A673 (cell line): ENCODE data around the gene HECW1. TPM values are rescaled to one million over a fixed set of nuclear protein-coding genes. Genes with fewer than 3 reads are reported as not detected.

Experiments used
- BruUV-seq: library from RNA; stranded (reverse); fragments of 400-500 nt; replicated peaks from 2 replicates; lab custom pipeline; 2021; lab: Mats Ljungman, UMichigan
- CTCF ChIA-PET: fragments of 300-600 bp; sonication (Branson Sonifier 250); formaldehyde crosslinking; loops from one replicate; lab custom pipeline; 2022; ENCODE audit warnings: antibody characterized with exemption; lab: Charles Lee
- POLR2A ChIA-PET: fragments of 300-600 bp; sonication (Branson Sonifier 250); formaldehyde crosslinking; loops from one replicate; lab custom pipeline; 2022; ENCODE audit warnings: antibody characterized with exemption; ENCODE audit not compliant: low non-redundant PET; lab: Charles Lee
- DNase-seq: peaks from one replicate; pipeline ENCODE4 v3.0.0-alpha.2; 2015; ENCODE audit warnings: low spot score
- H3K27ac ChIP-seq: fragments of 200-600 bp; sonication (generic); 2 replicates; pipeline ENCODE4 v1.5.1; 2016; ENCODE audit warnings: mixed run types, low read depth, mild to moderate bottlenecking, mixed read lengths, antibody characterized with exemption, low read length; ENCODE audit not compliant: poor library complexity, severe bottlenecking
- H3K27me3 ChIP-seq: fragments of 200-600 bp; sonication (generic); replicated peaks from 2 replicates; pipeline ENCODE4 v1.6.1; 2017; ENCODE audit warnings: mixed run types, low read depth, mild to moderate bottlenecking, mixed read lengths, antibody characterized with exemption, low read length; ENCODE audit not compliant: insufficient read depth, poor library complexity
- H3K36me3 ChIP-seq: fragments of 200-600 bp; sonication (generic); 2 replicates; pipeline ENCODE4 v1.6.1; 2016; ENCODE audit warnings: mixed run types, mild to moderate bottlenecking, mixed read lengths, antibody characterized with exemption, low read length; ENCODE audit not compliant: insufficient read depth, poor library complexity, severe bottlenecking
- H3K4me1 ChIP-seq: fragments of 200-600 bp; sonication (generic); 2 replicates; pipeline ENCODE4 v1.6.1; 2017; ENCODE audit warnings: mixed run types, mild to moderate bottlenecking, mixed read lengths, antibody characterized with exemption, low read length; ENCODE audit not compliant: insufficient read depth, poor library complexity, severe bottlenecking
- H3K4me3 ChIP-seq: fragments of 200-600 bp; sonication (generic); 2 replicates; pipeline ENCODE4 v1.5.1; 2016; ENCODE audit warnings: low read depth, mixed run types, mild to moderate bottlenecking, mixed read lengths, low read length; ENCODE audit not compliant: poor library complexity, severe bottlenecking
- H3K9me3 ChIP-seq: fragments of 200-600 bp; sonication (generic); 2 replicates; pipeline ENCODE4 v1.6.1; 2016; ENCODE audit warnings: mixed run types, low read depth, mild to moderate bottlenecking, mixed read lengths, antibody characterized with exemption, low read length; ENCODE audit not compliant: poor library complexity, severe bottlenecking
- EZH2 ChIP-seq: fragments of 200-600 bp; sonication (generic); IDR thresholded peaks from 2 replicates; pipeline ENCODE4 v1.6.1; 2017; ENCODE audit warnings: borderline replicate concordance, low read depth, mild to moderate bottlenecking, mixed read lengths, antibody characterized with exemption, low read length; ENCODE audit not compliant: poor library complexity, severe bottlenecking
- intact Hi-C: fragments of 100-400 bp; cut with micrococcal nuclease; formaldehyde crosslinking; loops from one replicate; pipeline ENCODE4 v1.10.0; 2022; ENCODE audit not compliant: unreplicated experiment
- total RNA-seq: library from RNA; stranded (reverse); gene quantifications from 2 replicates; pipeline ENCODE4 v1.2.3, GENCODE V29; 2021
- TF ChIP-seq, protein P1 (sequence below): fragments of 300-800, 200-600 bp; sonication (generic); conservative IDR thresholded peaks from 2 replicates; pipeline ENCODE4 v1.5.1; 2017; ENCODE audit warnings: low read depth, mild to moderate bottlenecking, antibody characterized with exemption, low read length, moderate library complexity, mixed read lengths

HECW1 gene
- total RNA-seq, 1 experiment from 2014 or later = 0.39 TPM

DNA sequence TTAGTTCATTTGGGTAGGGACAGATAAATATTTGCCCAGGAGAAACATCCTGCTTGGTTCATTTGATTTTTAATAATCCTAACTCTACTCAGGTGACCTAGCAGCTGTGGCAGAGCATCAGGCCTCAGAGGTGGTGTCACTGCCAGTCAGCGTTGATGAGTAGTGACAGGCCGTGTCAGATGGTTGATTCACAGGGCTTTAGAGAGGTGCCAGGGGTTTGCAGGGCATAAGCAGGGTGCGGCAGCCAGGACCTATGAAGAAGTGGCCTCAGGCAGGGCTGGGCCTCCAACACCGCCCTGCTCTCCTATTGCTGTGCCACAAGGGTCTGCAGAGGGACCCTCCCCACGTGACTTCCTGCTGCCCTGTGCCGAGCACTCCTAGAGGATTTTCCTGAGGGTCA is 128.1 kb downstream of the HECW1 start:
- POLR2A ChIA-PET = no interaction called here
- peaks cover 8% of the 10 kb centered on the region for H3K4me1 ChIP-seq
- H3K27me3 ChIP-seq = no peaks in the 10 kb centered on the region
- no peak overlapping the region for H3K4me3 ChIP-seq
- H3K27ac ChIP-seq = no peak overlapping the region
- CTCF ChIA-PET = no interaction called here
- no peaks in the 10 kb centered on the region for H3K36me3 ChIP-seq
- TF ChIP-seq, protein P1, sequence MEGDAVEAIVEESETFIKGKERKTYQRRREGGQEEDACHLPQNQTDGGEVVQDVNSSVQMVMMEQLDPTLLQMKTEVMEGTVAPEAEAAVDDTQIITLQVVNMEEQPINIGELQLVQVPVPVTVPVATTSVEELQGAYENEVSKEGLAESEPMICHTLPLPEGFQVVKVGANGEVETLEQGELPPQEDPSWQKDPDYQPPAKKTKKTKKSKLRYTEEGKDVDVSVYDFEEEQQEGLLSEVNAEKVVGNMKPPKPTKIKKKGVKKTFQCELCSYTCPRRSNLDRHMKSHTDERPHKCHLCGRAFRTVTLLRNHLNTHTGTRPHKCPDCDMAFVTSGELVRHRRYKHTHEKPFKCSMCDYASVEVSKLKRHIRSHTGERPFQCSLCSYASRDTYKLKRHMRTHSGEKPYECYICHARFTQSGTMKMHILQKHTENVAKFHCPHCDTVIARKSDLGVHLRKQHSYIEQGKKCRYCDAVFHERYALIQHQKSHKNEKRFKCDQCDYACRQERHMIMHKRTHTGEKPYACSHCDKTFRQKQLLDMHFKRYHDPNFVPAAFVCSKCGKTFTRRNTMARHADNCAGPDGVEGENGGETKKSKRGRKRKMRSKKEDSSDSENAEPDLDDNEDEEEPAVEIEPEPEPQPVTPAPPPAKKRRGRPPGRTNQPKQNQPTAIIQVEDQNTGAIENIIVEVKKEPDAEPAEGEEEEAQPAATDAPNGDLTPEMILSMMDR = no peak
- no peak for TF ChIP-seq EZH2
- BruUV-seq = no TSS peak
- intact Hi-C loops = no loop called here
- no peak for DNase-seq
- no peaks in the 10 kb centered on the region for H3K9me3 ChIP-seq

DNA sequence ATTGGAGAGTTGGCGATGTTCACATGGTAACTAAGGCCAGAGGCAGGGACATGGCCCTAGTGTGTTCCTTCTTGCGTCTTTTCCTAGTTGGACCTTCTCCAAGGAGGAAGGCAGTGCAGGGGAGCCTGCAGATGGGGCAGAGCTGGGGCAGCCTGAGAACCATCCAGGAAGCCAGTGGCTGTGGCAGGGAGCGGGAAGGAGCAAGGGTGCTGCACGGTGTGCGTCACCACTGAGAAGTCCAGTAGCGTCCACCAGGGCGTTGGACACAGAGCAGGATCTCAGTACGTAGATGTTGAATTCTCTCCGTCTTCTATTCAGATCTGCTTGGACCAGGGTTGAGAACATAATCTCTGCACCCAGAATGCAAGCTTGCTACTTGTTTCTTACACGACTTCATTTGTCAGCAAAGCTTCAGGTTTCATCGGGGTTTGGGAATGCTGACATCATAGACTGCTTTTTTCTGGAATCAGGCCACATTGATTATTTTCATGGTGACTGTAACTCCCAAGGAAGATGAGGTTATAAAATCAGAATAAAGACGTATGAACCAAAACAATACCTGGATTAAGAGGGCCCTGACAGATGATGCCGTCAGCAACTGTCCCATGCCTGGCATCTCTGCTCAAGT is 130.3 kb downstream of the HECW1 start:
- no TSS peak for BruUV-seq
- no peaks in the 10 kb centered on the region for H3K27me3 ChIP-seq
- DNase-seq = no peak
- H3K4me3 ChIP-seq = no peak overlapping the region
- intact Hi-C loops = no loop called here
- ChIA-PET POLR2A (no interaction called here), CTCF (no interaction called here)
- no peaks in the 10 kb centered on the region for H3K9me3 ChIP-seq
- H3K36me3 ChIP-seq = no peaks in the 10 kb centered on the region
- peaks cover 8% of the 10 kb centered on the region for H3K4me1 ChIP-seq
- no peak for TF ChIP-seq EZH2
- TF ChIP-seq, protein P1 = no peak
- no peak overlapping the region for H3K27ac ChIP-seq

DNA sequence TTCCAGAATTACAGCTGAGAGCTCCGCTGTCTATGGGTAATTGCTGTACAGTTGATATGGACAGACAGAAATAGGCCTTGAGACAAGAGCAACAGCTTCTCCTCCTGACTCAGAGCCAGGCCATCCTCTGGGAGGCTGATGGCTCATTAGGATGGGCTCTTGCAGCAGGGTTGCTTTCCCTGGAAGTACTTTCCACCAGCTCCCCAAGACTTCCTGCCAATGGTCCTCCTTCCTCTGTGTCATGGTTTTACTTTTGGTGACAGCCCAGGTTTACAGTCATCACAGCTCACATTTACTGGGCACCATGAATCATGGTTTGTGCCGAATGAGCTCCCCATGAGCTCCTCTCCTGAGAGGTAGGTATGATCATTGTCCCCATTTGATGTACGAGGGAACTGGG is 131.8 kb downstream of the HECW1 start:
- H3K36me3 ChIP-seq = no peaks in the 10 kb centered on the region
- intact Hi-C loops = no loop called here
- no TSS peak for BruUV-seq
- no peaks in the 10 kb centered on the region for H3K27me3 ChIP-seq
- peaks cover 8% of the 10 kb centered on the region for H3K4me1 ChIP-seq
- no peak overlapping the region for H3K27ac ChIP-seq
- ChIA-PET CTCF (no interaction called here), POLR2A (no interaction called here)
- TF ChIP-seq, protein P1 = no peak
- no peak overlapping the region for H3K4me3 ChIP-seq
- DNase-seq = no peak
- H3K9me3 ChIP-seq = no peaks in the 10 kb centered on the region
